PFSK-1 (cell line): Measurements from ENCODE around the gene HIVEP2.

ENCODE experiments used
- FOXP2 ChIP-seq: optimal IDR thresholded peaks from 2 replicates; pipeline ENCODE3; 2011; ENCODE audit warnings: borderline replicate concordance, control low read depth, inconsistent platforms; ENCODE audit not compliant: insufficient read depth; ENCODE audit errors: extremely low read length, extremely low read depth
- POLR2AphosphoS5 ChIP-seq: IDR thresholded peaks from 2 replicates; pipeline ENCODE4 v1.6.1; 2012; ENCODE audit warnings: low read depth, mild to moderate bottlenecking, control low read depth, low read length, moderate library complexity
- REST ChIP-seq, 2 experiments: IDR thresholded peaks; 2 replicates each; pipeline versions ENCODE4 v1.6.1 to v1.8.0; 2011 to 2012; ENCODE audit warnings: low read depth in 2 of 2, low read length in 2 of 2, control low read depth in 1 of 2, inconsistent platforms in 1 of 2, mild to moderate bottlenecking in 1 of 2, moderate library complexity in 1 of 2; ENCODE audit not compliant: insufficient read depth in 1 of 2

GRCh38 chr6:142841915-142842314, 103.1 kb downstream of the HIVEP2 start:
- TF ChIP-seq REST (IDR thresholded peaks at IDR 0.05; ENCODE audit: insufficient read depth in 1 of 2, low read depth in 2 of 2, low read length in 2 of 2) (no peak), POLR2AphosphoS5 (no peak), FOXP2 (no peak)
